CD14-positive monocyte (primary cell): ENCODE data around the gene FN1. TPM values are rescaled to one million over a fixed set of nuclear protein-coding genes. Genes with fewer than 3 reads are reported as not detected.

Experiments used
- DNase-seq, 3 donors: peaks; one replicate each; pipeline ENCODE4 v3.0.0-alpha.2; 2011 to 2022
- H2AFZ ChIP-seq: 2 replicates; pipeline ENCODE4 v1.6.0; 2012; ENCODE audit warnings: mild to moderate bottlenecking, low read depth, low read length, inconsistent platforms; ENCODE audit not compliant: insufficient read depth, poor library complexity, severe bottlenecking
- H3K27ac ChIP-seq, 2 donors: 1 replicate in 1 of 2; 2 replicates in 1 of 2; pipeline ENCODE4 v1.5.1; 2012 to 2013; ENCODE audit warnings: low read length in 2 of 2, control low read depth in 1 of 2, inconsistent platforms in 1 of 2, low read depth in 1 of 2, mild to moderate bottlenecking in 1 of 2
- H3K27me3 ChIP-seq, 2 donors: one replicate each; pipeline versions ENCODE4 v1.6.0 to v1.6.1; 2011 to 2013; ENCODE audit warnings: low read length in 2 of 2; ENCODE audit not compliant: control insufficient read depth in 2 of 2, insufficient read depth in 2 of 2
- H3K36me3 ChIP-seq, 2 donors: replicated peaks in 1 of 2; 1 replicate in 1 of 2; 2 replicates in 1 of 2; pipeline versions ENCODE4 v1.5.1 to v1.6.1; 2012 to 2013; ENCODE audit warnings: low read length in 2 of 2, control low read depth in 1 of 2, inconsistent platforms in 1 of 2, mild to moderate bottlenecking in 1 of 2; ENCODE audit not compliant: insufficient read depth in 2 of 2, control insufficient read depth in 1 of 2
- H3K4me1 ChIP-seq, 2 donors: 1 replicate in 1 of 2; 2 replicates in 1 of 2; pipeline versions ENCODE4 v1.5.1 to v1.6.1; 2012 to 2013; ENCODE audit warnings: low read length in 2 of 2, control low read depth in 1 of 2, inconsistent platforms in 1 of 2, mild to moderate bottlenecking in 1 of 2, moderate library complexity in 1 of 2; ENCODE audit not compliant: insufficient read depth in 2 of 2, control insufficient read depth in 1 of 2
- H3K4me2 ChIP-seq: replicated peaks from 2 replicates; pipeline ENCODE3; 2012; ENCODE audit warnings: low read length, moderate library complexity, mild to moderate bottlenecking; ENCODE audit not compliant: poor library complexity, severe bottlenecking; ENCODE audit errors: extremely low read depth
- H3K4me3 ChIP-seq, 3 experiments: fragments of 200-600 bp in 1 of 3; sonication (generic) in 1 of 3; replicated peaks in 1 of 3; 1 replicate in 2 of 3; 2 replicates in 1 of 3; pipeline ENCODE4 v1.5.1; 2011 to 2013; ENCODE audit warnings: low read length in 3 of 3, mild to moderate bottlenecking in 3 of 3, control low read depth in 2 of 3, low read depth in 2 of 3, inconsistent platforms in 1 of 3, moderate library complexity in 1 of 3
- H3K79me2 ChIP-seq: 2 replicates; pipeline ENCODE4 v1.6.0; 2012; ENCODE audit warnings: mild to moderate bottlenecking, control low read depth, inconsistent platforms, low read length, moderate library complexity; ENCODE audit not compliant: insufficient read depth
- H3K9ac ChIP-seq: 2 replicates; pipeline ENCODE4 v1.6.0; 2017; ENCODE audit warnings: low read length, mild to moderate bottlenecking; ENCODE audit not compliant: insufficient read depth, poor library complexity, severe bottlenecking
- H3K9me3 ChIP-seq, 2 donors: replicated peaks in 1 of 2; 1 replicate in 1 of 2; 2 replicates in 1 of 2; pipeline versions ENCODE4 v1.5.1 to v1.6.1; 2012 to 2013; ENCODE audit warnings: low read length in 2 of 2, control low read depth in 1 of 2; ENCODE audit not compliant: control insufficient read depth in 1 of 2, insufficient read depth in 1 of 2
- H4K20me1 ChIP-seq: 2 replicates; pipeline ENCODE4 v1.6.0; 2012; ENCODE audit warnings: mild to moderate bottlenecking, low read length, control low read depth, moderate library complexity; ENCODE audit not compliant: insufficient read depth
- H3K27ac Mint-ChIP-seq, 7 donors: one replicate each; pipeline ENCODE4 v1.8.0; 2020; ENCODE audit warnings: mild to moderate bottlenecking in 7 of 7, mixed read lengths in 7 of 7, moderate library complexity in 6 of 7, inconsistent platforms in 2 of 7
- H3K27me3 Mint-ChIP-seq, 3 donors: one replicate each; pipeline ENCODE4 v1.8.0; 2021 to 2022; ENCODE audit warnings: low read depth in 3 of 3, mild to moderate bottlenecking in 3 of 3, mixed read lengths in 3 of 3, moderate library complexity in 3 of 3, inconsistent platforms in 1 of 3
- H3K36me3 Mint-ChIP-seq, 2 donors: one replicate each; pipeline ENCODE4 v1.8.0; 2020; ENCODE audit warnings: mixed read lengths in 2 of 2, inconsistent platforms in 1 of 2, mild to moderate bottlenecking in 1 of 2
- H3K4me1 Mint-ChIP-seq: one replicate; pipeline ENCODE4 v1.8.0; 2020; ENCODE audit warnings: mild to moderate bottlenecking, mixed read lengths
- H3K4me3 Mint-ChIP-seq, 2 donors: one replicate each; pipeline ENCODE4 v1.8.0; 2020; ENCODE audit warnings: mild to moderate bottlenecking in 2 of 2, mixed read lengths in 2 of 2, moderate library complexity in 1 of 2
- H3K9me3 Mint-ChIP-seq, 7 donors: one replicate each; pipeline ENCODE4 v1.8.0; 2020 to 2022; ENCODE audit warnings: mixed read lengths in 7 of 7, mild to moderate bottlenecking in 6 of 7, moderate library complexity in 6 of 7, inconsistent platforms in 2 of 7
- WGBS: methylation state at CpG from one replicate; pipeline ENCODE4 v1.1.5; 2013; ENCODE audit warnings: missing lambda C conversion rate; ENCODE audit not compliant: insufficient coverage; 5-methylcytosine and 5-hydroxymethylcytosine counted together
- intact Hi-C, 2 donors: fragments of 100-400 bp; cut with micrococcal nuclease; formaldehyde crosslinking; loops; one replicate each; pipeline versions ENCODE4 v1.15.0 to v1.15.1; 2023
- polyA plus RNA-seq, 3 donors: library from polyadenylated mRNA; depleted of rRNA in 1 of 3; unstranded in 2 of 3; stranded (reverse) in 1 of 3; fragments of 300-500 nt in 2 of 3; fragments of >200 nt in 1 of 3; fragmentation: Illumina TruSeq in 2 of 3; gene quantifications; 1 replicate in 2 of 3; 2 replicates in 1 of 3; pipeline ENCODE4 v1.2.3, GENCODE V29; 2012 to 2021
- TF ChIP-seq, protein P1 (sequence below): fragments of 200-600 bp; IDR thresholded peaks from one replicate; pipeline ENCODE4 v1.8.0; 2022; ENCODE audit warnings: antibody characterized with exemption, mild to moderate bottlenecking

The FN1 gene
- polyA plus RNA-seq, 3 donors, result 0.21 to 0.72 (median 0.23) TPM

DNA sequence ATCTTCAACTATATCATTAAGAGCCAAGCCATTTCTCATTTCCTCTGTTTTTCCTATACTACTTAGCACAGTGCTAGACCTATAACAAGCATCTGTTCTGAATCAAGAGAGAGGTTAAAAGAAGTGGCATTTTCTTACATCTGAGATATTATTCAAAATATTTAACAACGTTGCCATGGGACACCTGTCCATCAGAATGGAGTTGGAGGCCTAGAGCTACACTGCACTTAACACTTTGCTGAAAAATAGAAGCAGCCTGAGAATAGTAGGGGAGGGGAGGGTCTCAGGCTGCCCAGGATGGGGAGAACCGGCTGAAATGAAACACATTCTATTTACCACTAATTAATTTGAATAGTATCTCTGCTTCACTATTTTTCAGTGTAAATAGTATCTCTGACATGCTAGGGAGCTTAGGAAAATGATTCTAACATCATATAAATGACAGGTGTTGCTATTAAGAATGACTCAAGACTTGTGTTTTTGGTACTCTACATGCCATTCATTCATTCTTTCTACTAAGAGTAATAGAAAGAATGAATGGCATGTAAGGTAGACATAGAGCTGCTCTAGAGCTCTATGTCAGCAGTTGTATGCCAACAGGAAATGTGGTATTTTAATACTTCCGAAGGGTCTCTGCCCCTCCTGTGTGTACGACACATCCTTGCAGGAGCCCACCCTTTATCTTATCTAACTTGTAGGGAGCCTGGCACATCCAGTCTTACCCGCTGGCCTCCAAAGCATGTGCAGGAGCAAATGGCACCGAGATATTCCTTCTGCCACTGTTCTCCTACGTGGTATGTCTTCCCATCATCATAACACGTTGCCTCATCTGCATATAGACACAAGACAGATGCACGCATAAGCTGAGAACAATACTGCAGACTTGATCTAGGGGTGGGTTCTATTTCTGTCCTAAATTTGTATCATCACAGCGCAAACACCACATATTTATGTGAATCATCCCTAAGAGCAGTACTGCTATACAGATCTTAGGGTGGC lies 71.4 kb downstream of the FN1 start:
- no peak for DNase-seq
- Histone ChIP-seq H3K4me1 (no peaks in the 10 kb centered on the region), H3K27me3 (no peaks in the 10 kb centered on the region), H3K9ac (no peak overlapping the region), H3K4me3 (no peak overlapping the region), H3K9me3 (no peaks in the 10 kb centered on the region), H2AFZ (no peak overlapping the region), H3K79me2 (no peaks in the 10 kb centered on the region), H3K27ac (no peak overlapping the region), H4K20me1 (no peaks in the 10 kb centered on the region), H3K4me2 (no peak overlapping the region), H3K36me3 (no peaks in the 10 kb centered on the region)
- 96% methylated on average over 3 of the region's 10 CpGs for WGBS
- intact Hi-C loops, result no loop called here
- H3K36me3 Mint-ChIP-seq, result peaks cover 0 to 16% of the 10 kb centered on the region in 2 donors
- H3K4me1 Mint-ChIP-seq, result no peaks in the 10 kb centered on the region
- no peaks in the 10 kb centered on the region for H3K9me3 Mint-ChIP-seq
- H3K27me3 Mint-ChIP-seq, result peaks cover 0 to 3% (median 0%) of the 10 kb centered on the region in 3 donors
- H3K27ac Mint-ChIP-seq, result no peak overlapping the region
- no peak overlapping the region for H3K4me3 Mint-ChIP-seq
- TF ChIP-seq, protein P1, sequence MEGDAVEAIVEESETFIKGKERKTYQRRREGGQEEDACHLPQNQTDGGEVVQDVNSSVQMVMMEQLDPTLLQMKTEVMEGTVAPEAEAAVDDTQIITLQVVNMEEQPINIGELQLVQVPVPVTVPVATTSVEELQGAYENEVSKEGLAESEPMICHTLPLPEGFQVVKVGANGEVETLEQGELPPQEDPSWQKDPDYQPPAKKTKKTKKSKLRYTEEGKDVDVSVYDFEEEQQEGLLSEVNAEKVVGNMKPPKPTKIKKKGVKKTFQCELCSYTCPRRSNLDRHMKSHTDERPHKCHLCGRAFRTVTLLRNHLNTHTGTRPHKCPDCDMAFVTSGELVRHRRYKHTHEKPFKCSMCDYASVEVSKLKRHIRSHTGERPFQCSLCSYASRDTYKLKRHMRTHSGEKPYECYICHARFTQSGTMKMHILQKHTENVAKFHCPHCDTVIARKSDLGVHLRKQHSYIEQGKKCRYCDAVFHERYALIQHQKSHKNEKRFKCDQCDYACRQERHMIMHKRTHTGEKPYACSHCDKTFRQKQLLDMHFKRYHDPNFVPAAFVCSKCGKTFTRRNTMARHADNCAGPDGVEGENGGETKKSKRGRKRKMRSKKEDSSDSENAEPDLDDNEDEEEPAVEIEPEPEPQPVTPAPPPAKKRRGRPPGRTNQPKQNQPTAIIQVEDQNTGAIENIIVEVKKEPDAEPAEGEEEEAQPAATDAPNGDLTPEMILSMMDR, result no peak

DNA sequence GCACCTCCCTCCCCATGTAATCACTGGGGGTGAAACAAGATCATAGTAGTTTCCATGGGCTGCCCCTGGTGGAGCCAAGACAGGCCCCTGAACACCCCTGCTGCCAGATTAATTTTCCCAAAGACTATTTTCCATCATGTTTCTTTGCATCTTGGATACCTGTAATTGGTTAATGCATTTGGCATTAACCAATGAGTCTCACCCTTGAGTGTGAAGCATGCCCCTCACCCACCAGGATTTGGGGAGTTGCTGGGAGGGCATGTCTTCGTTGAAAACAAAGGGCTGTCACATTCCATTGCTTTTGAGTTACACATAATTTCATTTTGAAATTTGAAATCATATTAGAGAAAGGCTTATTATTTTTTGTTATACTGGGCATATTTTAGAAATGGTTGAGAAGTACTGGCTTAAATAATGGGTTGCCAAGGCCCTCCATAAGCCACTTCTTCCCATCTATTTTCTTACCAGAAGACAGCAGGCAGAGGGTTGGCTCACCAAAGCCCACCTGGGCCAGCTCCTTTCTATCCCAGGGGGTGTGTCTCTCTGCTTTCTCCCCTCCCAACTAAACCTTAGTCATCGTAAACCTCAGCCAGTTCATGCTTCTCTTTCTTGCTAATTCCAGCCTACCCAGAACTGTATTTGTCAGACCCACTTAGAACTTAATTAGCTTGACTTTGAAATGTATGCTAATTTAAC lies 72.3 kb downstream of the FN1 start:
- no peaks in the 10 kb centered on the region for H3K36me3 ChIP-seq
- H3K27me3 ChIP-seq, result no peaks in the 10 kb centered on the region
- Mint-ChIP-seq H3K9me3 (no peaks in the 10 kb centered on the region), H3K27ac (peak overlapping the region in 1 of 7 donors; percentile 27), H3K36me3 (peaks cover 0 to 16% of the 10 kb centered on the region in 2 donors), H3K4me1 (no peaks in the 10 kb centered on the region), H3K4me3 (no peak overlapping the region), H3K27me3 (peaks cover 0 to 3% (median 0%) of the 10 kb centered on the region in 3 donors)
- intact Hi-C loops, result no loop called here
- no peak overlapping the region for H2AFZ ChIP-seq
- no peak overlapping the region for H3K27ac ChIP-seq
- H3K4me2 ChIP-seq, result no peak overlapping the region
- no peak overlapping the region for H3K9ac ChIP-seq
- WGBS, result 80% methylated on average over 1 of the region's 2 CpGs
- no peak for DNase-seq
- H3K79me2 ChIP-seq, result no peaks in the 10 kb centered on the region
- H3K4me3 ChIP-seq, result no peak overlapping the region
- H3K9me3 ChIP-seq, result no peaks in the 10 kb centered on the region
- TF ChIP-seq, protein P1, result no peak
- no peaks in the 10 kb centered on the region for H3K4me1 ChIP-seq
- H4K20me1 ChIP-seq, result no peaks in the 10 kb centered on the region
